Natural killer cell (primary cell): Measurements from ENCODE around the gene RSL24D1. TPM values are rescaled to one million over a fixed set of nuclear protein-coding genes. Genes with fewer than 3 reads are reported as not detected.

Source experiments
- ATAC-seq, 3 donors: fragments of 150-1000 bp in 2 of 3; fragments of 200-7000 bp in 1 of 3; cut with Tn5 transposase; 1 replicate in 1 of 3; 2 replicates in 2 of 3; pipeline ENCODE4 v1.10.0; 2021; ENCODE audit warnings: mild to moderate bottlenecking in 2 of 3, moderate library complexity in 2 of 3
- DNase-seq, 2 donors: peaks; one replicate each; pipeline versions ENCODE4 v3.0.0 to v3.0.0-alpha.2; 2013 to 2021; ENCODE audit warnings: mixed read lengths in 1 of 2
- H3K27ac ChIP-seq: one replicate; pipeline ENCODE4 v1.5.1; 2013; ENCODE audit warnings: mild to moderate bottlenecking, low read length
- H3K27me3 ChIP-seq: one replicate; pipeline ENCODE4 v1.6.1; 2013; ENCODE audit warnings: low read length; ENCODE audit not compliant: control insufficient read depth, insufficient read depth
- H3K36me3 ChIP-seq: one replicate; pipeline ENCODE4 v1.6.1; 2013; ENCODE audit warnings: low read length; ENCODE audit not compliant: control insufficient read depth, insufficient read depth
- H3K4me1 ChIP-seq: one replicate; pipeline ENCODE4 v1.6.1; 2013; ENCODE audit warnings: low read length; ENCODE audit not compliant: control insufficient read depth, insufficient read depth
- H3K4me3 ChIP-seq: one replicate; pipeline ENCODE4 v1.5.1; 2013; ENCODE audit warnings: low read length
- H3K9me3 ChIP-seq: one replicate; pipeline ENCODE4 v1.6.1; 2013; ENCODE audit warnings: low read length; ENCODE audit not compliant: control insufficient read depth, insufficient read depth
- H3K27ac Mint-ChIP-seq, 2 donors: one replicate each; pipeline ENCODE4 v1.8.0; 2022; ENCODE audit warnings: mild to moderate bottlenecking in 2 of 2, mixed read lengths in 2 of 2, moderate library complexity in 1 of 2
- H3K27me3 Mint-ChIP-seq, 2 donors: one replicate each; pipeline ENCODE4 v1.8.0; 2022; ENCODE audit warnings: low read depth in 2 of 2, mixed read lengths in 2 of 2
- H3K36me3 Mint-ChIP-seq: one replicate; pipeline ENCODE4 v1.8.0; 2022; ENCODE audit warnings: mixed read lengths
- H3K4me1 Mint-ChIP-seq, 2 donors: one replicate each; pipeline ENCODE4 v1.8.0; 2022; ENCODE audit warnings: mixed read lengths in 2 of 2
- H3K4me3 Mint-ChIP-seq: one replicate; pipeline ENCODE4 v1.8.0; 2022; ENCODE audit warnings: mild to moderate bottlenecking, moderate library complexity, mixed read lengths
- H3K9me3 Mint-ChIP-seq, 2 donors: one replicate each; pipeline ENCODE4 v1.8.0; 2022; ENCODE audit warnings: mixed read lengths in 2 of 2
- CTCF ChIP-seq: fragments of 200-600 bp; IDR thresholded peaks from one replicate; pipeline ENCODE4 v1.8.0; 2022; ENCODE audit warnings: antibody characterized with exemption
- WGBS: methylation state at CpG from one replicate; pipeline ENCODE4 v1.1.7; 2013; ENCODE audit warnings: missing lambda C conversion rate; ENCODE audit not compliant: insufficient coverage; 5-methylcytosine and 5-hydroxymethylcytosine counted together
- intact Hi-C: fragments of 100-400 bp; cut with micrococcal nuclease; formaldehyde crosslinking; loops from one replicate; pipeline ENCODE4 v1.14.2; 2022
- total RNA-seq, 4 donors: library from RNA; stranded (reverse); fragments of 120-200 nt in 1 of 4; gene quantifications; one replicate each; pipeline versions ENCODE4 v1.2.3 to v1.2.4, GENCODE V29; 2013 to 2022

Gene RSL24D1
- total RNA-seq, 3 donors from 2014 or later (not counting 1 experiment from before 2014, with no cell fraction given) = 97.4 to 102 (median 102) TPM

- DNase-seq (no peak), ATAC-seq (no peak)
- H3K27me3 ChIP-seq = no peaks in the 10 kb centered on the region
- Mint-ChIP-seq H3K4me3 (no peak overlapping the region), H3K27me3 (no peaks in the 10 kb centered on the region), H3K4me1 (peaks cover 23 to 45% of the 10 kb centered on the region in 2 donors), H3K9me3 (no peaks in the 10 kb centered on the region), H3K36me3 (no peaks in the 10 kb centered on the region), H3K27ac (peak overlapping the region in 1 of 2 donors; percentile 7)
- peaks cover 6% of the 10 kb centered on the region for H3K4me1 ChIP-seq
- no peak overlapping the region for H3K4me3 ChIP-seq
- peaks cover 14% of the 10 kb centered on the region for H3K36me3 ChIP-seq
- no peaks in the 10 kb centered on the region for H3K9me3 ChIP-seq
- no peak overlapping the region for H3K27ac ChIP-seq
- intact Hi-C loops = no loop called here
- WGBS = no CpG with 5 or more reads among the region's 1 CpG
- no peak for TF ChIP-seq CTCF
Observed at GRCh38 chr15:55234800-55235104, 38.0 kb upstream of the RSL24D1 start.

- no peak for TF ChIP-seq CTCF
- peaks cover 20 to 42% of the 10 kb centered on the region in 2 donors for H3K4me1 Mint-ChIP-seq
- Histone ChIP-seq H3K4me3 (no peak overlapping the region), H3K36me3 (peaks cover 11% of the 10 kb centered on the region), H3K9me3 (no peaks in the 10 kb centered on the region), H3K27me3 (no peaks in the 10 kb centered on the region), H3K27ac (no peak overlapping the region), H3K4me1 (peaks cover 4% of the 10 kb centered on the region)
- no peaks in the 10 kb centered on the region for H3K9me3 Mint-ChIP-seq
- peak overlapping the region; percentile 7 to 36 for H3K27ac Mint-ChIP-seq
- H3K4me3 Mint-ChIP-seq = no peak overlapping the region
- no peak for DNase-seq
- intact Hi-C loops = no loop called here
- no peaks in the 10 kb centered on the region for H3K27me3 Mint-ChIP-seq
- H3K36me3 Mint-ChIP-seq = no peaks in the 10 kb centered on the region
- 100% methylated on average over 1 of the region's 2 CpGs for WGBS
- no peak for ATAC-seq
Observed at GRCh38 chr15:55234104-55234799, 37.5 kb upstream of the RSL24D1 start.

GRCh38 chr15:55231455-55231854 is 34.7 kb upstream of the RSL24D1 start:
- 100% methylated on average over 1 of the region's 1 CpG for WGBS
- peaks cover 9% of the 10 kb centered on the region for H3K36me3 Mint-ChIP-seq
- H3K9me3 Mint-ChIP-seq = no peaks in the 10 kb centered on the region
- Histone ChIP-seq H3K27me3 (no peaks in the 10 kb centered on the region), H3K4me3 (no peak overlapping the region), H3K27ac (no peak overlapping the region), H3K4me1 (peaks cover 4% of the 10 kb centered on the region), H3K36me3 (peaks cover 26% of the 10 kb centered on the region), H3K9me3 (no peaks in the 10 kb centered on the region)
- H3K4me3 Mint-ChIP-seq = no peak overlapping the region
- TF ChIP-seq CTCF = no peak
- H3K4me1 Mint-ChIP-seq = peaks cover 24 to 25% of the 10 kb centered on the region in 2 donors
- ATAC-seq (no peak), DNase-seq (no peak)
- no peaks in the 10 kb centered on the region for H3K27me3 Mint-ChIP-seq
- intact Hi-C loops = no loop called here
- H3K27ac Mint-ChIP-seq = peak overlapping the region; percentile 84 to 91

DNA sequence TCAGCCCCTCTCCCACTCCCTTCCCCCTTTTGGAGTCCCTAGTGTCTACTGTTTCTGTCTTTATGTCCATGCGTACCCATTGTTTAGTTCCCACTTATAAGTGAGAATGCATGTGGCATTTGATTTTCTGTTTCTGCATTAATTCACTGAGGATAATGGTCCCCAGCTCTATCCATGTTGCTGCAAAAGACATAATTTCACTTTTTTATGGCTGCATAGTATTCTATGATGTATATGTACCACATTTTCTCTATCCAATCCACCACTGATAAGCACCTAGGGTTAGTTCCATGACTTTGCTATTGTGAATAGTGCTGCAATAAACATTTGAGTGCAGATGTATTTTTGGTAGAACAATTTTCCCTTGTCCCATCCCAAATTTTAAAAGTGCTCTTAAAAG is 34.2 kb upstream of the RSL24D1 start:
- Histone ChIP-seq H3K4me1 (peaks cover 4% of the 10 kb centered on the region), H3K4me3 (no peak overlapping the region), H3K36me3 (peaks cover 30% of the 10 kb centered on the region), H3K27ac (no peak overlapping the region), H3K27me3 (no peaks in the 10 kb centered on the region), H3K9me3 (no peaks in the 10 kb centered on the region)
- H3K4me1 Mint-ChIP-seq = peaks cover 24 to 25% of the 10 kb centered on the region in 2 donors
- H3K4me3 Mint-ChIP-seq = no peak overlapping the region
- no peaks in the 10 kb centered on the region for H3K9me3 Mint-ChIP-seq
- no peak for ATAC-seq
- peaks cover 9% of the 10 kb centered on the region for H3K36me3 Mint-ChIP-seq
- H3K27me3 Mint-ChIP-seq = no peaks in the 10 kb centered on the region
- no peak for TF ChIP-seq CTCF
- intact Hi-C loops = no loop called here
- 90% methylated on average over 1 of the region's 1 CpG for WGBS
- no peak for DNase-seq
- H3K27ac Mint-ChIP-seq = peak overlapping the region; percentile 84 to 91
